ENCODE results near the gene CD7. TPM values are rescaled to one million over a fixed set of nuclear protein-coding genes. Genes with fewer than 3 reads are reported as not detected.

Gene CD7
- total RNA-seq, 1 donor from 2014 or later, result not detected

DNA sequence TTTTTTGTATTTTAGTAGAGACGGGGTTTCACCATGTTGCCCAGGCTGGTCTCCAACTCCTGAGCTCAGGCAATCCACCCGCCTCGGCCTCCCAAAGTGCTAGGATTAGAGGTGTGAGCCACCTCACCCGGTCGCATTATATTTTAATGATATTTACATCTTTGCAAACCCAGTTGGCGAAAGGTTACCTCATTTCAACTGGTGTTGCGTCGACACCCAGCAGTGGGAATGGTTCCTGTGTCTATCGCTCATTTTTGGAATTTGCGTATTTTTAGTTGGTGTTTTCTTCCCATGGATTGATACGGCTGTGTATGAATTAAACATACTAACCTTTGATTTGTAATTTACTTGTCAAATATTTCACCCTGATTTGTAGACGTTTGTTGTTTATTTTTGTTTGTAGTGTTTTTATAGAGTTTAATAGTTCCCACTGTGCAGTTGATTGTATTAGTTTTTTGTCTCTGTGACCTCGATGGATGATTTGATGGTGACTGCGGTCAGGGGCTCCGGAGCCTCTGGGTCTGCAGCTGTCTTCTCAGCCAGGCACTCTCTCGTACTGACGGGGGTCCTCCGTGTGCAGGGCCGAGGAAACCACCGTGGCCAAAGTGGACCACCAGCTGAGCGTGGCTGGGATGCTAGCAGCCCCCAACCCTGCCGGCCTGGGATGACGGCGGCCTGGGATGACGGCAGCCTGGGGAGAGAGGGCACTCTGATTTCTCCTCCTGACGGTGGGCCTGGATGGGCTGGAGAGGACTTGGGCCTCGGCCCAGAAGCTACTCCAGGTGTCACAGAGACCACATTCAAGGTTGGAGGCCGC is 4.0 kb downstream of the CD7 start:
- Mint-ChIP-seq H3K27me3 (ENCODE audit: low read depth) (peaks cover 30% of the 10 kb centered on the region), H3K9me3 (ENCODE audit: low read depth) (no peaks in the 10 kb centered on the region), H3K27ac (ENCODE audit: unreplicated experiment) (no peak overlapping the region), H3K4me3 (ENCODE audit: unreplicated experiment) (no peak overlapping the region), H3K36me3 (ENCODE audit: low read depth) (no peaks in the 10 kb centered on the region), H3K4me1 (ENCODE audit: low read depth) (no peaks in the 10 kb centered on the region)
- no peak for DNase-seq (ENCODE audit: low spot score)
- TF ChIP-seq, protein P1, sequence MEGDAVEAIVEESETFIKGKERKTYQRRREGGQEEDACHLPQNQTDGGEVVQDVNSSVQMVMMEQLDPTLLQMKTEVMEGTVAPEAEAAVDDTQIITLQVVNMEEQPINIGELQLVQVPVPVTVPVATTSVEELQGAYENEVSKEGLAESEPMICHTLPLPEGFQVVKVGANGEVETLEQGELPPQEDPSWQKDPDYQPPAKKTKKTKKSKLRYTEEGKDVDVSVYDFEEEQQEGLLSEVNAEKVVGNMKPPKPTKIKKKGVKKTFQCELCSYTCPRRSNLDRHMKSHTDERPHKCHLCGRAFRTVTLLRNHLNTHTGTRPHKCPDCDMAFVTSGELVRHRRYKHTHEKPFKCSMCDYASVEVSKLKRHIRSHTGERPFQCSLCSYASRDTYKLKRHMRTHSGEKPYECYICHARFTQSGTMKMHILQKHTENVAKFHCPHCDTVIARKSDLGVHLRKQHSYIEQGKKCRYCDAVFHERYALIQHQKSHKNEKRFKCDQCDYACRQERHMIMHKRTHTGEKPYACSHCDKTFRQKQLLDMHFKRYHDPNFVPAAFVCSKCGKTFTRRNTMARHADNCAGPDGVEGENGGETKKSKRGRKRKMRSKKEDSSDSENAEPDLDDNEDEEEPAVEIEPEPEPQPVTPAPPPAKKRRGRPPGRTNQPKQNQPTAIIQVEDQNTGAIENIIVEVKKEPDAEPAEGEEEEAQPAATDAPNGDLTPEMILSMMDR (IDR thresholded peaks at IDR 0.05), result no peak

DNA sequence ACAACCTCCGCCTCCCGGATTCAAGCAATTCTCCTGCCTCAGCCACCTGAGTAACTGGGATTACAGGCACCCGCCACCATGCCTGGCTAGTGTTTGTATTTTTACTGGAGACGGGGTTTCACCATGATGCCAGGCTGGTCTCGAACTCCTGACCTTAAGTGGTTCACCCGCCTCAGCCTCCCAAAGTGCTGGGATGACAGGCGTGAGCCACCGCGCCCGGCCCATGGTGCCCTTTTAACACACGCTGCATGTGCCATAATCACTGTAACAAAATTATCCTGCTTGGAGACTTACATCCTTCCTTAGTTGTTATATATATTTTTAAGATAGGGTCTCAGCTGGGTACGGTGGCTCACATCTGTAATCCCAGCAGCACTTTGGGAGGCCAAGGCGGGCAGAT is 5.4 kb downstream of the CD7 start:
- Mint-ChIP-seq H3K27ac (ENCODE audit: unreplicated experiment) (no peak overlapping the region), H3K27me3 (ENCODE audit: low read depth) (peaks cover 35% of the 10 kb centered on the region), H3K4me3 (ENCODE audit: unreplicated experiment) (no peak overlapping the region), H3K4me1 (ENCODE audit: low read depth) (no peaks in the 10 kb centered on the region), H3K9me3 (ENCODE audit: low read depth) (no peaks in the 10 kb centered on the region), H3K36me3 (ENCODE audit: low read depth) (no peaks in the 10 kb centered on the region)
- TF ChIP-seq, protein P1 (IDR thresholded peaks at IDR 0.05), result no peak
- no peak for DNase-seq (ENCODE audit: low spot score)

DNA sequence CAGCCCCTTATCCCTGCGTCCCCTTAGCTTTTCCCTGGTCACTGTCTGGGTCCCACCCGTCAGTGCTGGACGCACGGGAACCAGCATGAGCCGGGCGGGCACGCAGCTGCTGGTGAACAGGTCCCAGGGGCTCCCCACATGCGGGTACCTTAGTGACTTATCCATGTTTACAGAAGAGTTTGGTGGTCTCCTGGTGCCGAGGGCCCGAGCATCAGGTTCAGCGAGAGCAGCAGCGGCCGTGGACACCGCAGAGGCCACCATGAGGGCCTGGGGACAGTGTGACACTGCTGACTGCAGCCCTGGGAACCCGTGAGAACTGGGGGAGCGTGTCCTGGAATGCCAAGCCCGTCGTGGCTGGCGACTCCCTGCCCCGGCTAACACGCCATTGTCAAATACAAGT is 6.5 kb downstream of the CD7 start:
- Mint-ChIP-seq H3K27me3 (ENCODE audit: low read depth) (peaks cover 34% of the 10 kb centered on the region), H3K27ac (ENCODE audit: unreplicated experiment) (no peak overlapping the region), H3K36me3 (ENCODE audit: low read depth) (no peaks in the 10 kb centered on the region), H3K4me1 (ENCODE audit: low read depth) (no peaks in the 10 kb centered on the region), H3K9me3 (ENCODE audit: low read depth) (no peaks in the 10 kb centered on the region), H3K4me3 (ENCODE audit: unreplicated experiment) (no peak overlapping the region)
- TF ChIP-seq, protein P1 (IDR thresholded peaks at IDR 0.05), result no peak
- DNase-seq (ENCODE audit: low spot score), result no peak

DNA sequence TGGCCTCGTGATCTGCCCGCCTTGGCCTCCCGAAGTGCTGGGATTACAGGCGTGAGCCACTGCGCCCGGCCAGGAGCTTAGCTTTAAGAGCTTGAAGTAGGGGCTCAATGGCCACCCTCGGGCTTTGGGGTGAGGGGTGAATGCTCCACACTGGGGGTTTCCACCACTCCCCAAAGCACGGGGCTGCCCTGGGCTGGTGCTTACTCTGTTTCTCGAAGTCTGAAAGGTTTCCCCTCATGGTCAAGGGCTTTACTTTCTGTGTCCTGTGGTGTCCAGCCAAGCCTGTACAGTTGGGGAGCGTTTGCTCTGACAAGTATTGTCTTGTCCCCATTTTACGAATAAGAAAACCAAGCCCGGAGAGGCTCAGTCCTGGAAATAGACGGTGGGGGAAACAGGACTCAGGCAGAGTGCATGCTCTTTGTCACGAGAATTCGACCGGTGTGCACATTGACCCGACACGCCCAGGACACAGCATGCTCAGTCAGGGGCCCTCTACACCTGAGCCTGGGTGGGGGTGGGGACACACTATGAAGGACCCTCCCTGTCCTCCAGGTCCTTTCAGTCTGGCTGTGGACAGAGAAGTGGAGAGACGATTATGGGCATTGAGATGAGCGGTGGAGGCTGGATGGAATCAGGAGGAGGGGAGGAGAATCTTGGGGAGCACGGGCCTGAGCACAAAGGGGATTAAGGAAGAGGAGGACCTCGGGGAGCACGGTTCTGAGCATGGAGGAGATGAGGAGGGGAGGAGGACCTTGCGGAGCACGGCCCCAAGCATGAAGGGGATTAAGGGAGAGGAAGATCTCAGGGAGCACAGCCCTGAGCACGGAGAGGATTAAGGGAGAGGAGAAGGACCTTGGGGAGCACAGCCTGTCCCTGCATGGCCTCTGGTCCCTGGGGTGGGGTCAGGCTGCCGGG is 7.5 kb downstream of the CD7 start:
- Mint-ChIP-seq H3K4me1 (ENCODE audit: low read depth) (no peaks in the 10 kb centered on the region), H3K27ac (ENCODE audit: unreplicated experiment) (no peak overlapping the region), H3K4me3 (ENCODE audit: unreplicated experiment) (no peak overlapping the region), H3K9me3 (ENCODE audit: low read depth) (no peaks in the 10 kb centered on the region), H3K27me3 (ENCODE audit: low read depth) (peaks cover 30% of the 10 kb centered on the region), H3K36me3 (ENCODE audit: low read depth) (no peaks in the 10 kb centered on the region)
- no peak for DNase-seq (ENCODE audit: low spot score)
- TF ChIP-seq, protein P1 (IDR thresholded peaks at IDR 0.05), result no peak

DNA sequence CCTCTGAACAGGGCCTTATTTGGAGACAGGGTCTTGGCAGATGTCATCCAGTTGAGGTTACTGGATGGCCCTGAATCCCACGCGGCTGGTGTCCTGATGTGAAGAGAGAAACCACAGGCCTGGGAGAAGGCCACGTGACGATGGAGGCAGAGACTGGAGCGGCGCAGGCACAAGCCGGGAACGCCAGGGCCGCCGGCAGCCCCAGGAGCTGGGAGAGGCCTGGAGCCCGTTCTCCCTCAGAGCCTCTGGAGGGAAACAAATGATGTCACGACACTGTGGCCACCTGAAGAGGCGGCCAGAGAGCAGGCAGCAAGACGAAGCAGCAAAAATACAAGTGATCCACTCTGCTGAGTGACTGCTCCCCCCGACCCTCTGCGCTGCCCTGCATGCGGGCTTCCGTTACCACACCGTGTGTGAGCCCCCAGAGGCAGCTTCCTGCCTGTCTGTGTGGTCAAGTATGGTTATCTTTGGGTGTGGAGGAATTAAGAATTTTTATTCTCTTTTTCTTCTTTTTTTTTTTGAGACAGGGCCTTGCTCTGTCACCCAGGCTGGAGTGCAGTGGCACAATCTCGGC is 11.6 kb downstream of the CD7 start:
- no peaks in the 10 kb centered on the region for H3K9me3 Mint-ChIP-seq (ENCODE audit: low read depth)
- H3K27ac Mint-ChIP-seq (ENCODE audit: unreplicated experiment), result no peak overlapping the region
- no peak for DNase-seq (ENCODE audit: low spot score)
- H3K27me3 Mint-ChIP-seq (ENCODE audit: low read depth), result peaks cover 17% of the 10 kb centered on the region
- H3K4me1 Mint-ChIP-seq (ENCODE audit: low read depth), result peaks cover 3% of the 10 kb centered on the region
- H3K36me3 Mint-ChIP-seq (ENCODE audit: low read depth), result no peaks in the 10 kb centered on the region
- TF ChIP-seq, protein P1 (IDR thresholded peaks at IDR 0.05), result no peak
- H3K4me3 Mint-ChIP-seq (ENCODE audit: unreplicated experiment), result no peak overlapping the region
